Fibroblast of lung (primary cell): ENCODE measurements around the gene CDHR2. TPM values are rescaled to one million over a fixed set of nuclear protein-coding genes. Genes with fewer than 3 reads are reported as not detected.

ENCODE experiments used
- DNase-seq, 2 donors: peaks; one replicate each; pipeline versions ENCODE4 v3.0.0 to v3.0.0-alpha.2; 2010; ENCODE audit warnings: low read depth in 2 of 2
- H2AFZ ChIP-seq: 2 replicates; pipeline ENCODE4 v1.5.1; 2012; ENCODE audit warnings: low read length, control low read depth, inconsistent platforms
- H3K27ac ChIP-seq: 2 replicates; pipeline ENCODE4 v1.5.1; 2011; ENCODE audit warnings: low read length, control low read depth; ENCODE audit not compliant: insufficient read depth
- H3K27me3 ChIP-seq: 2 replicates; pipeline ENCODE4 v1.5.1; 2011; ENCODE audit warnings: mild to moderate bottlenecking, low read length; ENCODE audit not compliant: control insufficient read depth, insufficient read depth
- H3K36me3 ChIP-seq: 2 replicates; pipeline ENCODE4 v1.5.1; 2011; ENCODE audit warnings: low read length; ENCODE audit not compliant: control insufficient read depth, insufficient read depth
- H3K4me1 ChIP-seq: 2 replicates; pipeline ENCODE4 v1.5.1; 2011; ENCODE audit warnings: low read length; ENCODE audit not compliant: control insufficient read depth, insufficient read depth; ENCODE audit errors: extremely low read depth
- H3K4me2 ChIP-seq: 2 replicates; pipeline ENCODE4 v1.5.1; 2011; ENCODE audit warnings: low read length, control low read depth; ENCODE audit not compliant: insufficient read depth; ENCODE audit errors: extremely low read depth
- H3K4me3 ChIP-seq, 4 experiments: fragments of 200-600 bp in 1 of 4; sonication (generic) in 1 of 4; replicated peaks in 1 of 4; 2 replicates each; pipeline ENCODE4 v1.5.1; 2011 to 2016; ENCODE audit warnings: low read length in 4 of 4, low read depth in 3 of 4, mild to moderate bottlenecking in 3 of 4, control low read depth in 2 of 4, inconsistent platforms in 1 of 4, mixed read lengths in 1 of 4; ENCODE audit not compliant: insufficient read depth in 1 of 4; ENCODE audit errors: control extremely low read depth in 1 of 4
- H3K79me2 ChIP-seq: 2 replicates; pipeline ENCODE4 v1.5.1; 2012; ENCODE audit warnings: mild to moderate bottlenecking, low read length, inconsistent platforms; ENCODE audit not compliant: control insufficient read depth, insufficient read depth
- H3K9ac ChIP-seq: 2 replicates; pipeline ENCODE4 v1.5.1; 2011; ENCODE audit warnings: mild to moderate bottlenecking, low read length, control low read depth; ENCODE audit not compliant: insufficient read depth
- H3K9me3 ChIP-seq: 2 replicates; pipeline ENCODE4 v1.5.1; 2012; ENCODE audit warnings: low read depth, low read length; ENCODE audit not compliant: control insufficient read depth, insufficient read depth
- H4K20me1 ChIP-seq: 2 replicates; pipeline ENCODE4 v1.5.1; 2011; ENCODE audit warnings: low read length; ENCODE audit not compliant: control insufficient read depth, insufficient read depth; ENCODE audit errors: extremely low read depth
- EZH2 ChIP-seq: IDR thresholded peaks from 2 replicates; pipeline ENCODE4 v1.5.1; 2012; ENCODE audit warnings: low read length, control low read depth, mild to moderate bottlenecking; ENCODE audit errors: missing control alignments
- polyA plus RNA-seq, 2 donors: library from polyadenylated mRNA; depleted of rRNA in 1 of 2; stranded (reverse) in 1 of 2; unstranded in 1 of 2; fragments of >200 nt; gene quantifications; 2 replicates each; pipeline ENCODE4 v1.2.1, GENCODE V29; 2011 to 2012; ENCODE audit warnings: missing spikeins in 1 of 2
- total RNA-seq: library from RNA; depleted of rRNA; stranded (reverse); fragments of >200 nt; gene quantifications from 2 replicates; pipeline ENCODE4 v1.2.1, GENCODE V29; 2014
- TF ChIP-seq, protein P1 (sequence below), 2 donors: IDR thresholded peaks in 1 of 2; conservative IDR thresholded peaks in 1 of 2; 1 replicate in 1 of 2; 2 replicates in 1 of 2; pipeline ENCODE4 v1.5.1; 2011 to 2012; ENCODE audit warnings: low read length in 2 of 2, control low read depth in 1 of 2, inconsistent platforms in 1 of 2, low read depth in 1 of 2, mild to moderate bottlenecking in 1 of 2

CDHR2 gene
- total and polyA plus RNA-seq, 2 donors (not counting 1 experiment from before 2014, with no cell fraction given), result under 0.01 TPM; not detected in 1

DNA sequence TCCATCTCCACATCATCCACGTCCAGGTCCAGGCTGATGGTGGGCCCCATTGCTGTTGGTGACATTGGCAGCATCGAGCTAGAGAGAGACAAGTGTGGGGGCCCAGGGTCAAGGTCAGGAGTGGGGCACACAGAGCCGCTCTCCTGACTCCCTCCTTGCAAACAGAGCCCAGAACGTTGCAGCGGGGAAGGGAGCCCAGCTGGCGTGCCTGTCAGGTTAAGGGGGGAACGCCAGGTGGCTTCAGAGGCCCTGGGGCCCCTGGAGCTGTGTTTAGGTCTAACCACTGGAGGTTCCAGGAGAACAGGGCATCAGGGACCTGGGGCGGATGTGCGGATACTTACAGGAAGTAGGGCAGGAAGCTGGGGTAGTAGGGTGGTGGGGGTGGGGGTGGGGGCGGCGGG, 19.4 kb upstream of the CDHR2 start:
- Histone ChIP-seq H3K36me3 (peaks cover 9% of the 10 kb centered on the region), H3K9ac (no peak overlapping the region), H3K27ac (no peak overlapping the region), H3K4me1 (peaks cover 8% of the 10 kb centered on the region), H4K20me1 (no peaks in the 10 kb centered on the region), H3K27me3 (no peaks in the 10 kb centered on the region), H3K4me2 (no peak overlapping the region), H3K79me2 (peaks cover 2% of the 10 kb centered on the region), H3K4me3 (no peak overlapping the region), H2AFZ (no peak overlapping the region), H3K9me3 (no peaks in the 10 kb centered on the region)
- TF ChIP-seq EZH2, result no peak
- TF ChIP-seq, protein P1, sequence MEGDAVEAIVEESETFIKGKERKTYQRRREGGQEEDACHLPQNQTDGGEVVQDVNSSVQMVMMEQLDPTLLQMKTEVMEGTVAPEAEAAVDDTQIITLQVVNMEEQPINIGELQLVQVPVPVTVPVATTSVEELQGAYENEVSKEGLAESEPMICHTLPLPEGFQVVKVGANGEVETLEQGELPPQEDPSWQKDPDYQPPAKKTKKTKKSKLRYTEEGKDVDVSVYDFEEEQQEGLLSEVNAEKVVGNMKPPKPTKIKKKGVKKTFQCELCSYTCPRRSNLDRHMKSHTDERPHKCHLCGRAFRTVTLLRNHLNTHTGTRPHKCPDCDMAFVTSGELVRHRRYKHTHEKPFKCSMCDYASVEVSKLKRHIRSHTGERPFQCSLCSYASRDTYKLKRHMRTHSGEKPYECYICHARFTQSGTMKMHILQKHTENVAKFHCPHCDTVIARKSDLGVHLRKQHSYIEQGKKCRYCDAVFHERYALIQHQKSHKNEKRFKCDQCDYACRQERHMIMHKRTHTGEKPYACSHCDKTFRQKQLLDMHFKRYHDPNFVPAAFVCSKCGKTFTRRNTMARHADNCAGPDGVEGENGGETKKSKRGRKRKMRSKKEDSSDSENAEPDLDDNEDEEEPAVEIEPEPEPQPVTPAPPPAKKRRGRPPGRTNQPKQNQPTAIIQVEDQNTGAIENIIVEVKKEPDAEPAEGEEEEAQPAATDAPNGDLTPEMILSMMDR (conservative IDR thresholded peaks at IDR 0.05 in 1 of 2, IDR thresholded peaks at IDR 0.05 in 1 of 2; ENCODE audit: low read depth in 1 of 2, low read length in 2 of 2), result no peak
- no peak for DNase-seq

DNA sequence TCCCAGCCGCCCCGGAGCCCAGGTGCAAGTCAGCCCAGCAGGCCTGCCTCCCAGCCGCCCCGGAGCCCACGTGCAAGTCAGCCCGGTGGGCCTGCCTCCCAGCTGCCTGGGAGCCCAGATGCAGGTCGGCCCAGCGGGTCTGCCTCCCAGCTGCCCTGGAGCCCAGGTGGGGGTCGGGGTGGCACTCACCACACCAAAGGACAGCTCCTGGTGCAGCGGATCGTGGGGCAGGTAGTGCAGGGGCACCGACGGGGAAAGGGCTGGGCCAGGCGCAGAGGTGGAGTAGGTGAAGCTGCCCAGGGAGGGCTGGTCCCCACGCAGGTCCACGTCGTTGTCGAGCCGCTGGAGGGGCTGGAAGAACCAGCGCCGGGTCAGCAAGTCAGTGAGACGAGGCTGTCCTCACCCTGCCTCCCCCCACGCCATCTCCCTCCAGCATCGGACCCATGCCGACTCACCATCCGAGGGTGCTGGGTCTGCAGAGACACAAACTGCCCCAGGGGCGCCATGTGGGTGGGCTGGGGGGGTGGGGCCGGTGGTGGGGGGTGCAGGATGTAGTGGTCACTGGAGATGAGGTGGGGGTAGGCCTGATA, 18.7 kb upstream of the CDHR2 start:
- no peak for DNase-seq
- no peak overlapping the region for H3K9ac ChIP-seq

DNA sequence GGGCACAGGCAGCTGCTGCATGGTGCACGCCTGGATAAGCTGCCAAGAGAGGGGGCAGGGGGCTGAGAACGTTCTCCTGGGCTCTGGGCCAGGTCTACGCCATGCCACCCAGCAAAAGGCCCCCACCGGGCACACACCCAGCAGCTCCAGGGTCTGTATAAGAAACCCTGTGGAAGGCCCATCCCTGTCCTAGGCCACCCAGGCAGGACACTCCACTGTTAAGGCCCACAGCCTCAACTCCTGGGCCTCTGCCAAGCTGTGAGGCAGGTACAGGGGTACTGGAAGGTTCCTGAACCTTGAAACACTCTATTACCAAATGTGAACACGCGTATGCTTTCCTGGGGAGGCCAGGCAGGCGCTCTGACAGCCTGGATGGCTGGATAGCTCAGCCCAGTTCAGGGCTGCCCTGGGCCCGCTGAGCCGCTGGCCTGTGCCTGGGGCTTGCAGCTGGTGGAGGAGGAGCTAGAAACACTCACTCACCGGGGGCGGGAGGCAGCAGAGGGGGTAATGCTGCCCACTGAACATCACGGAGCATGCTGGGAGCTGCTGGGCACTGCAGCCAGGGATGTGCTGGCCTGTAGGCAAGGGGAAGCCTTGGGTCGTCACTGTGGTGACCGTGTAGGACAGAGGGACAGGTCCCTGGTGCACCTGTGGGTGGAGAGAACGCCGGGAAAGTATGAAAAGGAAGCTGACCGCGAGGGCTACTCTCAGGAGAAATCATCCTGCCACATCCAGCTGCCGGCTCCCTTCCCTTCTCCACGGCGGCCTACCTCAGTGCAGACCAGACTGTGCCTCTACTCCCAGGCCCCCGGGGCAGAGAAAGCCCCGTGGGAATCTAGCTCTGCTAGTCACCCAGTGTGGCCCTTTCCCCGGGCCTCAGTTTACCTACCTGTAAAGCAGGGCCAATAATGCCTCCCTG, 17.9 kb upstream of the CDHR2 start:
- H3K79me2 ChIP-seq, result peaks cover 16% of the 10 kb centered on the region

More for the DNA sequence above, 18.7 kb upstream of the CDHR2 start:
- Histone ChIP-seq H3K4me1 (peaks cover 14% of the 10 kb centered on the region), H3K36me3 (peaks cover 9% of the 10 kb centered on the region), H3K4me3 (no peak overlapping the region), H3K9me3 (no peaks in the 10 kb centered on the region), H3K4me2 (no peak overlapping the region), H3K79me2 (peaks cover 9% of the 10 kb centered on the region), H4K20me1 (no peaks in the 10 kb centered on the region), H3K27ac (no peak overlapping the region), H2AFZ (no peak overlapping the region), H3K27me3 (no peaks in the 10 kb centered on the region)
- TF ChIP-seq EZH2, result no peak
- TF ChIP-seq, protein P1 (conservative IDR thresholded peaks at IDR 0.05 in 1 of 2, IDR thresholded peaks at IDR 0.05 in 1 of 2; ENCODE audit: low read depth in 1 of 2, low read length in 2 of 2), result no peak

More for the DNA sequence above, 17.9 kb upstream of the CDHR2 start:
- Histone ChIP-seq H3K27ac (no peak overlapping the region), H3K4me1 (peaks cover 18% of the 10 kb centered on the region), H3K36me3 (peaks cover 9% of the 10 kb centered on the region), H4K20me1 (no peaks in the 10 kb centered on the region), H3K9me3 (no peaks in the 10 kb centered on the region), H2AFZ (no peak overlapping the region), H3K4me3 (no peak overlapping the region), H3K27me3 (no peaks in the 10 kb centered on the region), H3K4me2 (no peak overlapping the region), H3K9ac (no peak overlapping the region)
- TF ChIP-seq, protein P1 (conservative IDR thresholded peaks at IDR 0.05 in 1 of 2, IDR thresholded peaks at IDR 0.05 in 1 of 2; ENCODE audit: low read depth in 1 of 2, low read length in 2 of 2), result no peak
- TF ChIP-seq EZH2, result no peak
- DNase-seq, result peak; percentile 51 to 55
